ENCODE data around the gene CC2D2B. TPM values are rescaled to one million over a fixed set of nuclear protein-coding genes. Genes with fewer than 3 reads are reported as not detected.

CC2D2B gene
- total RNA-seq, 1 donor from 2014 or later, result 3.9 TPM

DNA sequence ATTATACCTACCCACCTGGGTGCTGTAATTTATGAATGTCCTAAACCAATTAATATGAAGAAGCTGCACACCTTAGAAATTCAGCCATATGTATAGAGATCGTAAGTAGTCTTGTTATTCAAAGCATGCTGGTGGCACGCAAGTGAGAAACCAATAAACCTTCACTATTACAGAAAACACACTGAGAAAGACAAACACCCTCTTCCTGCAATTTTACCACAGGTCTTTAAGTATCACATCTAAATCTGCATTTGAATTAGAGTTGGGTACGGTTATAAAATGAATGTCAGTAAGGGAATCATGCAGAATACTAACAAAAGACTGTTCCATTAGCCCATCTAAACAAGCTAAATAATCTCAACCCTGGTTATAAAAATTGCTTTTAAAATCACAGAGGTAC is 169.4 kb downstream of the CC2D2B start:
- TF ChIP-seq, protein P1, sequence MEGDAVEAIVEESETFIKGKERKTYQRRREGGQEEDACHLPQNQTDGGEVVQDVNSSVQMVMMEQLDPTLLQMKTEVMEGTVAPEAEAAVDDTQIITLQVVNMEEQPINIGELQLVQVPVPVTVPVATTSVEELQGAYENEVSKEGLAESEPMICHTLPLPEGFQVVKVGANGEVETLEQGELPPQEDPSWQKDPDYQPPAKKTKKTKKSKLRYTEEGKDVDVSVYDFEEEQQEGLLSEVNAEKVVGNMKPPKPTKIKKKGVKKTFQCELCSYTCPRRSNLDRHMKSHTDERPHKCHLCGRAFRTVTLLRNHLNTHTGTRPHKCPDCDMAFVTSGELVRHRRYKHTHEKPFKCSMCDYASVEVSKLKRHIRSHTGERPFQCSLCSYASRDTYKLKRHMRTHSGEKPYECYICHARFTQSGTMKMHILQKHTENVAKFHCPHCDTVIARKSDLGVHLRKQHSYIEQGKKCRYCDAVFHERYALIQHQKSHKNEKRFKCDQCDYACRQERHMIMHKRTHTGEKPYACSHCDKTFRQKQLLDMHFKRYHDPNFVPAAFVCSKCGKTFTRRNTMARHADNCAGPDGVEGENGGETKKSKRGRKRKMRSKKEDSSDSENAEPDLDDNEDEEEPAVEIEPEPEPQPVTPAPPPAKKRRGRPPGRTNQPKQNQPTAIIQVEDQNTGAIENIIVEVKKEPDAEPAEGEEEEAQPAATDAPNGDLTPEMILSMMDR (IDR thresholded peaks at IDR 0.05), result no peak
- DNase-seq (ENCODE audit: low spot score in 2 of 2), result no peak
- intact Hi-C loops (cut with DNase I), result no loop called here

DNA sequence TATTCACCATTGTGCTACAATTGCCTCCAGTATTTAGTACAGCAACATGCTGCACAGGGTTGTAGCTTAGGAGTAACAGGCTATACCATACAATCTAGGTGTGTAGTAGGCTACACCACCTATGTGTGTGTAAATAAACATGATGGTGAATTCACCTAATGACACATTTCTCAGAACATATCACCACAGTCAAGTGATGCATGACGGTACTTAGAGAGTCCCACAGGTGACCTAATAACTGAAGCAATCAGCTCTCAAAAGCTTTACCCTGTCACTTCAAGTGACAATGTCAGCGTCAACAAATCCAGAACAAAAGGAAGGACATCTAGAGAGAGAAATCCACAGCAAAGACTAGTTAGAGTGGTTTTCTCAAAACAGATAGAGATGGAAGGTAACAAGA is 174.4 kb downstream of the CC2D2B start:
- intact Hi-C loops (cut with DNase I), result no loop called here
- DNase-seq (ENCODE audit: low spot score in 2 of 2), result no peak
- no peaks in the 10 kb centered on the region for H3K9me3 ChIP-seq
- no peaks in the 10 kb centered on the region for H3K4me1 ChIP-seq
- no peaks in the 10 kb centered on the region for H3K27me3 ChIP-seq
- no peak overlapping the region for H3K27ac ChIP-seq
- H3K36me3 ChIP-seq, result no peaks in the 10 kb centered on the region
- H3K4me3 ChIP-seq, result no peak overlapping the region
- TF ChIP-seq, protein P1 (IDR thresholded peaks at IDR 0.05), result no peak

More for the DNA sequence above, 169.4 kb downstream of the CC2D2B start:
- no peaks in the 10 kb centered on the region for H3K4me1 ChIP-seq
- H3K9me3 ChIP-seq, result no peaks in the 10 kb centered on the region
- no peaks in the 10 kb centered on the region for H3K27me3 ChIP-seq
- no peak overlapping the region for H3K27ac ChIP-seq
- H3K4me3 ChIP-seq, result no peak overlapping the region
- no peaks in the 10 kb centered on the region for H3K36me3 ChIP-seq

Other genes starting within 250 kb of the CC2D2B start
- gene TCTN3, start 214.0 kb upstream of the CC2D2B start, total RNA-seq, result 22.1 TPM
- 41.6 TPM for gene ENTPD1, start 151.8 kb upstream of the CC2D2B start, total RNA-seq
- 6.0 TPM for gene CCNJ, start 135.6 kb downstream of the CC2D2B start, total RNA-seq
- 7.1 TPM for gene ZNF518A, start 222.3 kb downstream of the CC2D2B start, total RNA-seq

Data from ascending aorta (tissue), 2 donors.